Measurements from ENCODE around the gene PIP4K2B.

The PIP4K2B gene

GRCh38 chr17:38732376-38733281, 66.7 kb downstream of the PIP4K2B start:
- H3K4me3 ChIP-seq (ENCODE audit: low read depth, low read length): no peak overlapping the region
- TF ChIP-seq CTCF (IDR thresholded peaks at IDR 0.05; ENCODE audit: borderline replicate concordance, insufficient read depth, low read depth, low read length): no peak

- TF ChIP-seq CTCF (IDR thresholded peaks at IDR 0.05; ENCODE audit: borderline replicate concordance, insufficient read depth, low read depth, low read length): no peak
- H3K4me3 ChIP-seq (ENCODE audit: low read depth, low read length): no peak overlapping the region
Measured at GRCh38 chr17:38731526-38732294, 67.6 kb downstream of the PIP4K2B start.

- H3K4me3 ChIP-seq (ENCODE audit: low read depth, low read length): peak overlapping the region; percentile 61
- no peak for TF ChIP-seq CTCF (IDR thresholded peaks at IDR 0.05; ENCODE audit: borderline replicate concordance, insufficient read depth, low read depth, low read length)
Measured at GRCh38 chr17:38730526-38731379, 68.6 kb downstream of the PIP4K2B start.

DNA sequence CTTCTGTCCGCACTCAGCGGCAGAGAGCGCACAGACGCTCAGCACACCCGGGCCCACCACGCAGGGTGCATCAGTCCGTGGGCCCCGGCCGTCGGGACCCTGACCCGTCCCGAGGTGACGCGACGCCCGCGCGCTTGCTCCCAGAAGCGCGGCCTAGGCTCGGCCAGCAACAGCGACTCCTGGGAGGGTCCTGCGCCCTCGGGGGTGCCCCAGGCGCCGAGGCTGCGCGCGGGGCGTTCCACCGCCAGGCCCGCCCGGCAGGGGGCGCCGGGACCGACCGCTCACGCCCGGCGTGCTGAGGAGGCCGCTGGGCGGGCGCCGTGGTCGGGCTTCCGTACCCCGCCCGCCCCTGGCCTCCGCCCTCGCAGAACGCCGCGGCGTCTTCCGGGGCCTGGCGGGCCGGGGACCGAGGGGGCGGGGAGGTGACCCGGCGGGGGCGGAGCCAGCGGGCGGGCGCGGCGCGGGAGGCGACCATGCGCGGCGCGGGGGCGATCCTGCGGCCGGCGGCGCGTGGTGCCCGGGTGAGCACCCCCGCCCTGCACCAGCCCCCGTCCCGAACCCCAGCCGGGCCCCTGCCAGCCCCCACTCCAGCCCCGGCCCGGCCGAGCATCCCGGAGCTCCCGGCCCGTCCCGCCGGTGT, 69.3 kb downstream of the PIP4K2B start, which contains the start of gene CISD3:
CISD3 (plus strand) TSS at position 456 of the 640 bp plus-strand sequence; CDS start at position 474, 18 bp downstream.
- peak; percentile 92 for TF ChIP-seq CTCF (IDR thresholded peaks at IDR 0.05; ENCODE audit: borderline replicate concordance, insufficient read depth, low read depth, low read length)
- H3K4me3 ChIP-seq (ENCODE audit: low read depth, low read length): peak within 1 kb of the TSS; percentile 61

- H3K4me3 ChIP-seq (ENCODE audit: low read depth, low read length): peak overlapping the region; percentile 51
- no peak for TF ChIP-seq CTCF (IDR thresholded peaks at IDR 0.05; ENCODE audit: borderline replicate concordance, insufficient read depth, low read depth, low read length)
Measured at GRCh38 chr17:38729368-38729885, 69.9 kb downstream of the PIP4K2B start.

DNA sequence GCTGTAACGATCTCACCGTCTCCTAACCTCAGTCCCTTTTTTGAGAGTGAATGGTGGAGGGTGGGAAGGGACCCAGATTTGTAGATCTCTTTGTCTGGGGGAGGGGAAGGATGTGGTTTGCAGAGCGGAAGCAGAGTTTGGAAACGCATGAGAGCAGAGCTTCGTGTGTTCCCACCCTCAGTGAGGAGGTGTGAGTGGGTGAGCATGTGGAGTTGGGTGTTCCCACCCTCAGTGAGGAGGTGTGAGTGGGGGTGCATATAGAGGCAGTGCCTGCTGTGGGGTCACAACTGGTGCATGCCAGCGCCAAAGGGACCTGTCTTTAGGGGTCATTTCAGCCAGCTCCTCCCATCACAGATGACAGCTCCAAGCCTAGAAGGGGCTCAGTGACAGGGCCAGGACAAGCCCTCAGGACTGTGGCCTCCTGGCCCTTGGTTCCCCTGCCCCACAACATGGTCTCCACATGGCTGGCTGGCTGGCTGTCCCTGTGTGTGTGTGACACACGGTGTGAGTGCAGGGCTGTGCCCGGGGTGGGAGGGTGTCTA, 71.0 kb downstream of the PIP4K2B start:
- no peak for TF ChIP-seq CTCF (IDR thresholded peaks at IDR 0.05; ENCODE audit: borderline replicate concordance, insufficient read depth, low read depth, low read length)
- H3K4me3 ChIP-seq (ENCODE audit: low read depth, low read length): no peak overlapping the region

Data from GM12875 (cell line).